ENCODE results near the gene C1orf198. TPM values are rescaled to one million over a fixed set of nuclear protein-coding genes. Genes with fewer than 3 reads are reported as not detected.

Gene C1orf198
- total RNA-seq, 1 experiment from 2014 or later, result 22.9 TPM

GRCh38 chr1:230796626-230797025 lies 71.7 kb downstream of the C1orf198 start (continued):
- no peak for TF ChIP-seq REST (IDR thresholded peaks at IDR 0.05; ENCODE audit: low read depth)
- no peak for TF ChIP-seq ZNF274 (IDR thresholded peaks at IDR 0.05; ENCODE audit: low read depth, low read length)
- no peak for TF ChIP-seq SIN3A (IDR thresholded peaks at IDR 0.05; ENCODE audit: low read depth)

- no TSS peak for BruUV-seq (replicated peaks)
- TF ChIP-seq ZNF274 (IDR thresholded peaks at IDR 0.05; ENCODE audit: low read depth, low read length) (no peak), CBX3 (IDR thresholded peaks at IDR 0.05; ENCODE audit: low read depth) (no peak), SRF (IDR thresholded peaks at IDR 0.05; ENCODE audit: low read depth) (no peak), CTCF (IDR thresholded peaks at IDR 0.05 in 2 of 3, conservative IDR thresholded peaks at IDR 0.05 in 1 of 3; ENCODE audit: borderline replicate concordance in 1 of 3, insufficient read depth in 1 of 3, low read depth in 2 of 3, low read length in 2 of 3) (no peak), REST (IDR thresholded peaks at IDR 0.05; ENCODE audit: low read depth) (no peak), POLR2AphosphoS5 (IDR thresholded peaks at IDR 0.05; ENCODE audit: low read depth, low read length) (no peak), ELF1 (IDR thresholded peaks at IDR 0.05; ENCODE audit: borderline replicate concordance, low read depth) (no peak), JUND (IDR thresholded peaks at IDR 0.05) (no peak), CEBPB (IDR thresholded peaks at IDR 0.05; ENCODE audit: low read depth) (no peak), EZH2phosphoT487 (IDR thresholded peaks at IDR 0.05; ENCODE audit: borderline replicate concordance) (no peak), ZFX (IDR thresholded peaks at IDR 0.05) (no peak), YY1 (IDR thresholded peaks at IDR 0.05; ENCODE audit: extremely low read depth, insufficient replicate concordance, low read depth, low read length) (no peak), EGR1 (IDR thresholded peaks at IDR 0.05; ENCODE audit: low read depth) (no peak), EZH2 (IDR thresholded peaks at IDR 0.05) (no peak), POLR2A (IDR thresholded peaks at IDR 0.05; ENCODE audit: borderline replicate concordance, extremely low read depth, insufficient read depth, insufficient read length) (no peak)
- H3K4me2 ChIP-seq (ENCODE audit: low read length), result no peak overlapping the region
- no peak for DNase-seq (ENCODE audit: low read depth, low spot score)
- H3K4me3 ChIP-seq (replicated peaks in 1 of 2; ENCODE audit: low read depth in 1 of 2, low read length in 2 of 2), result no peak overlapping the region
- intact Hi-C loops (cut with micrococcal nuclease), result loop anchor here (5.0 kb wide), 2 partner anchors 122 to 807 kb away; no protein-coding TSS in a partner anchor
- H3K36me3 ChIP-seq (ENCODE audit: control insufficient read depth in 1 of 2, insufficient read depth in 2 of 2, low read length in 2 of 2), result no peaks in the 10 kb centered on the region
- H3K27me3 ChIP-seq (ENCODE audit: insufficient read depth, low read length), result no peaks in the 10 kb centered on the region
- RAD21 ChIA-PET (ENCODE audit: low non-redundant PET in 1 of 2, low total read pairs in 2 of 2, uncharacterized antibody in 2 of 2, unreplicated experiment in 2 of 2), result no interaction called here
- H3K9me2 ChIP-seq (ENCODE audit: insufficient read depth), result no peaks in the 10 kb centered on the region
- no peaks in the 10 kb centered on the region for H3K79me2 ChIP-seq (ENCODE audit: insufficient read depth, low read length)
- no peaks in the 10 kb centered on the region for H4K20me1 ChIP-seq (ENCODE audit: insufficient read depth)
- H2AFZ ChIP-seq (ENCODE audit: low read depth, low read length, poor library complexity, severe bottlenecking), result no peak overlapping the region
- H3K27ac ChIP-seq (ENCODE audit: low read depth, low read length), result no peak overlapping the region
- CTCF ChIA-PET, result no interaction called here
- no peak overlapping the region for H3K9ac ChIP-seq (ENCODE audit: low read length)
- no peaks in the 10 kb centered on the region for H3K9me3 ChIP-seq (ENCODE audit: control insufficient read depth in 1 of 2, insufficient read depth in 1 of 2, low read depth in 1 of 2, low read length in 2 of 2)
- ATAC-seq, result no peak
- POLR2A ChIA-PET, result no interaction called here
- H3K4me1 ChIP-seq (ENCODE audit: control insufficient read depth in 1 of 2, insufficient read depth in 2 of 2, low read length in 2 of 2), result no peaks in the 10 kb centered on the region
Observed at GRCh38 chr1:230794871-230795605, 73.3 kb downstream of the C1orf198 start.

Measured in HCT116 (cell line).